Mucosa of stomach (tissue), 1 donor: Measurements from ENCODE around the gene PLLP.

Experiments
- H3K27me3 ChIP-seq: one replicate; pipeline ENCODE4 v1.7.0; 2013; ENCODE audit warnings: mild to moderate bottlenecking, low read length; ENCODE audit not compliant: control insufficient read depth, insufficient read depth
- H3K36me3 ChIP-seq: one replicate; pipeline ENCODE4 v1.7.0; 2013; ENCODE audit warnings: low read length; ENCODE audit not compliant: control insufficient read depth, insufficient read depth
- H3K4me1 ChIP-seq: one replicate; pipeline ENCODE4 v1.7.0; 2013; ENCODE audit warnings: mild to moderate bottlenecking, low read length; ENCODE audit not compliant: control insufficient read depth, insufficient read depth
- H3K4me3 ChIP-seq: one replicate; pipeline ENCODE4 v1.7.0; 2013; ENCODE audit warnings: low read length
- H3K9ac ChIP-seq: one replicate; pipeline ENCODE4 v1.7.0; 2013; ENCODE audit warnings: mild to moderate bottlenecking, low read length, moderate library complexity
- H3K9me3 ChIP-seq: one replicate; pipeline ENCODE4 v1.7.0; 2013; ENCODE audit warnings: mild to moderate bottlenecking, low read length, moderate library complexity; ENCODE audit not compliant: control insufficient read depth
- donor health status: Pancreatic carcinoma.

PLLP gene

GRCh38 chr16:57257455-57258070 lies 26.9 kb downstream of the PLLP start:
- Histone ChIP-seq H3K9me3 (no peaks in the 10 kb centered on the region), H3K4me3 (no peak overlapping the region), H3K36me3 (peaks cover 12% of the 10 kb centered on the region), H3K9ac (no peak overlapping the region), H3K27me3 (no peaks in the 10 kb centered on the region), H3K4me1 (peaks cover 27% of the 10 kb centered on the region)

GRCh38 chr16:57256601-57257395 lies 27.7 kb downstream of the PLLP start:
- peaks cover 25% of the 10 kb centered on the region for H3K4me1 ChIP-seq
- H3K9ac ChIP-seq = no peak overlapping the region
- H3K9me3 ChIP-seq = no peaks in the 10 kb centered on the region
- no peak overlapping the region for H3K4me3 ChIP-seq
- peaks cover 18% of the 10 kb centered on the region for H3K36me3 ChIP-seq
- H3K27me3 ChIP-seq = no peaks in the 10 kb centered on the region

- peaks cover 16% of the 10 kb centered on the region for H3K4me1 ChIP-seq
- H3K4me3 ChIP-seq = no peak overlapping the region
- H3K36me3 ChIP-seq = peaks cover 18% of the 10 kb centered on the region
- no peaks in the 10 kb centered on the region for H3K27me3 ChIP-seq
- no peaks in the 10 kb centered on the region for H3K9me3 ChIP-seq
- no peak overlapping the region for H3K9ac ChIP-seq
Observed at GRCh38 chr16:57255686-57256415, 28.6 kb downstream of the PLLP start.

- H3K9me3 ChIP-seq = no peaks in the 10 kb centered on the region
- peaks cover 19% of the 10 kb centered on the region for H3K4me1 ChIP-seq
- H3K9ac ChIP-seq = no peak overlapping the region
- no peaks in the 10 kb centered on the region for H3K27me3 ChIP-seq
- H3K36me3 ChIP-seq = peaks cover 24% of the 10 kb centered on the region
- no peak overlapping the region for H3K4me3 ChIP-seq
Observed at GRCh38 chr16:57253466-57253865, 31.0 kb downstream of the PLLP start.

- Histone ChIP-seq H3K4me3 (no peak overlapping the region), H3K9me3 (no peaks in the 10 kb centered on the region), H3K27me3 (no peaks in the 10 kb centered on the region), H3K36me3 (peaks cover 20% of the 10 kb centered on the region), H3K4me1 (peaks cover 28% of the 10 kb centered on the region), H3K9ac (no peak overlapping the region)
Observed at GRCh38 chr16:57252148-57252721, 32.2 kb downstream of the PLLP start.

GRCh38 chr16:57251352-57251751 lies 33.1 kb downstream of the PLLP start:
- H3K9me3 ChIP-seq = no peaks in the 10 kb centered on the region
- no peaks in the 10 kb centered on the region for H3K27me3 ChIP-seq
- H3K9ac ChIP-seq = no peak overlapping the region
- H3K4me3 ChIP-seq = no peak overlapping the region
- peaks cover 28% of the 10 kb centered on the region for H3K4me1 ChIP-seq
- peaks cover 13% of the 10 kb centered on the region for H3K36me3 ChIP-seq

GRCh38 chr16:57245472-57246113 lies 38.9 kb downstream of the PLLP start:
- H3K9ac ChIP-seq = peak overlapping the region; percentile 83
- no peaks in the 10 kb centered on the region for H3K27me3 ChIP-seq
- H3K9me3 ChIP-seq = no peaks in the 10 kb centered on the region
- H3K36me3 ChIP-seq = peaks cover 6% of the 10 kb centered on the region
- H3K4me3 ChIP-seq = peak overlapping the region; percentile 37
- H3K4me1 ChIP-seq = peaks cover 31% of the 10 kb centered on the region

- Histone ChIP-seq H3K36me3 (peaks cover 6% of the 10 kb centered on the region), H3K4me3 (peak within 1 kb of the TSS; percentile 37), H3K9me3 (no peaks in the 10 kb centered on the region), H3K4me1 (peaks cover 31% of the 10 kb centered on the region), H3K9ac (peak within 1 kb of the TSS; percentile 83), H3K27me3 (no peaks in the 10 kb centered on the region)
Observed at GRCh38 chr16:57244767-57245471, 39.6 kb downstream of the PLLP start, which contains the start of gene ARL2BP. Gene ARL2BP, plus strand, starts transcription at chr16:57245259. Its CDS starts 109 bp downstream, at chr16:57245368.

- Histone ChIP-seq H3K27me3 (no peaks in the 10 kb centered on the region), H3K9ac (peak overlapping the region; percentile 55), H3K4me3 (no peak overlapping the region), H3K9me3 (no peaks in the 10 kb centered on the region), H3K36me3 (peaks cover 5% of the 10 kb centered on the region), H3K4me1 (peaks cover 26% of the 10 kb centered on the region)
Observed at GRCh38 chr16:57244463-57244766, 40.1 kb downstream of the PLLP start.

- no peaks in the 10 kb centered on the region for H3K9me3 ChIP-seq
- H3K27me3 ChIP-seq = no peaks in the 10 kb centered on the region
- peaks cover 12% of the 10 kb centered on the region for H3K4me1 ChIP-seq
- H3K36me3 ChIP-seq = no peaks in the 10 kb centered on the region
- no peak overlapping the region for H3K4me3 ChIP-seq
- no peak overlapping the region for H3K9ac ChIP-seq
Observed at GRCh38 chr16:57242650-57243049, 41.8 kb downstream of the PLLP start.

GRCh38 chr16:57240851-57241250 lies 43.6 kb downstream of the PLLP start:
- H3K4me3 ChIP-seq = no peak overlapping the region
- no peaks in the 10 kb centered on the region for H3K27me3 ChIP-seq
- peaks cover 7% of the 10 kb centered on the region for H3K4me1 ChIP-seq
- H3K9me3 ChIP-seq = no peaks in the 10 kb centered on the region
- no peak overlapping the region for H3K9ac ChIP-seq
- H3K36me3 ChIP-seq = peaks cover 3% of the 10 kb centered on the region
